ENCODE measurements around the gene SLC17A9.

Gene SLC17A9

GRCh38 chr20:62978561-62978943 lies 26.0 kb downstream of the SLC17A9 start:
- Histone ChIP-seq H3K14ac (ENCODE audit: low read length in 2 of 2) (no peak overlapping the region), H2BK120ac (ENCODE audit: low read depth, low read length) (no peak overlapping the region), H4K8ac (ENCODE audit: low read length) (no peak overlapping the region), H3K9ac (ENCODE audit: low read length) (no peak overlapping the region), H2BK5ac (ENCODE audit: low read depth, low read length, poor library complexity, severe bottlenecking) (no peak overlapping the region), H2AK5ac (ENCODE audit: low read length, severe bottlenecking) (no peak overlapping the region), H3K9me3 (ENCODE audit: control insufficient read depth, low read length) (no peaks in the 10 kb centered on the region), H3K4me1 (ENCODE audit: control insufficient read depth, insufficient read depth, low read depth, low read length) (no peaks in the 10 kb centered on the region), H2BK12ac (ENCODE audit: low read length in 2 of 2) (no peak overlapping the region), H3K4me3 (ENCODE audit: insufficient read depth in 1 of 2, low read depth in 1 of 2, low read length in 2 of 2) (no peak overlapping the region), H2AFZ (ENCODE audit: low read depth, low read length) (no peak overlapping the region), H3K27ac (ENCODE audit: low read length, poor library complexity, severe bottlenecking) (no peak overlapping the region), H3K4me2 (ENCODE audit: low read length, poor library complexity, severe bottlenecking) (no peak overlapping the region), H3K79me1 (replicated peaks; ENCODE audit: low read length, poor library complexity, severe bottlenecking) (no peaks in the 10 kb centered on the region), H3K23ac (ENCODE audit: low read length in 2 of 2) (no peak overlapping the region), H2BK15ac (ENCODE audit: low read depth, poor library complexity, severe bottlenecking) (no peak overlapping the region), H4K91ac (ENCODE audit: low read length) (no peak overlapping the region), H3K27me3 (ENCODE audit: control insufficient read depth in 1 of 2, insufficient read depth in 1 of 2, low read length in 2 of 2) (peaks cover 92 to 93% of the 10 kb centered on the region in 2 experiments), H3K36me3 (ENCODE audit: control insufficient read depth in 1 of 2, insufficient read depth in 2 of 2, low read depth in 1 of 2, low read length in 2 of 2) (no peaks in the 10 kb centered on the region), H3K4ac (ENCODE audit: low read depth in 1 of 2, low read length in 2 of 2) (no peak overlapping the region), H3K18ac (ENCODE audit: low read depth in 1 of 2, low read length in 2 of 2) (no peak overlapping the region)
- WGBS, result 80% methylated on average over 13 of the region's 13 CpGs
- no peak for DNase-seq

DNA sequence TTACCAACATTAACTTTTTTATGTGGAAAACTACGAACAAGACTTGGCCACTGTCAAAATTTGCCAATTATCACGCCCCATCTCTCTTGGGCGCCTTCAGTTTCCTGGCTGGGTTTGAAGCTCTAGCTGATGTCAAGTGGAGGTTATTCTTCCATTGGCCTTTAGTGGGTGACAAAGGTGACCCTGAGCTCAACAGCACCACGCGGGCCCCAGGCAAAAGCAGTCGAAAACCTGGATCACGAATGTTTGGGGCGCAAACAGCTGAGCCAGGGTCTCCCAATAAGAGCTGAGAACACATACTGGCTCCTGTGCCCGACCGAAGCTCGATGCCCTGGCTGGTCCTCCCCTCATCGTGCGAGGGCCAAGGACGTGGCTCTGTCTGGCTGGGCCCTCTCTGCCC lies 26.8 kb downstream of the SLC17A9 start:
- 88% methylated on average over 14 of the region's 14 CpGs for WGBS
- Histone ChIP-seq H3K4ac (ENCODE audit: low read depth in 1 of 2, low read length in 2 of 2) (no peak overlapping the region), H2BK5ac (ENCODE audit: low read depth, low read length, poor library complexity, severe bottlenecking) (no peak overlapping the region), H4K91ac (ENCODE audit: low read length) (no peak overlapping the region), H4K8ac (ENCODE audit: low read length) (no peak overlapping the region), H3K14ac (ENCODE audit: low read length in 2 of 2) (no peak overlapping the region), H3K9me3 (ENCODE audit: control insufficient read depth, low read length) (no peaks in the 10 kb centered on the region), H2AFZ (ENCODE audit: low read depth, low read length) (no peak overlapping the region), H3K9ac (ENCODE audit: low read length) (no peak overlapping the region), H3K4me1 (ENCODE audit: control insufficient read depth, insufficient read depth, low read depth, low read length) (no peaks in the 10 kb centered on the region), H2BK120ac (ENCODE audit: low read depth, low read length) (no peak overlapping the region), H3K4me2 (ENCODE audit: low read length, poor library complexity, severe bottlenecking) (no peak overlapping the region), H2BK12ac (ENCODE audit: low read length in 2 of 2) (no peak overlapping the region), H3K27ac (ENCODE audit: low read length, poor library complexity, severe bottlenecking) (no peak overlapping the region), H3K36me3 (ENCODE audit: control insufficient read depth in 1 of 2, insufficient read depth in 2 of 2, low read depth in 1 of 2, low read length in 2 of 2) (no peaks in the 10 kb centered on the region), H3K18ac (ENCODE audit: low read depth in 1 of 2, low read length in 2 of 2) (no peak overlapping the region), H3K4me3 (ENCODE audit: insufficient read depth in 1 of 2, low read depth in 1 of 2, low read length in 2 of 2) (peak overlapping the region in 1 of 2 experiments; percentile 4), H3K23ac (ENCODE audit: low read length in 2 of 2) (no peak overlapping the region), H2BK15ac (ENCODE audit: low read depth, poor library complexity, severe bottlenecking) (no peak overlapping the region), H3K79me1 (replicated peaks; ENCODE audit: low read length, poor library complexity, severe bottlenecking) (no peaks in the 10 kb centered on the region), H3K27me3 (ENCODE audit: control insufficient read depth in 1 of 2, insufficient read depth in 1 of 2, low read length in 2 of 2) (peaks cover 90 to 94% of the 10 kb centered on the region in 2 experiments), H2AK5ac (ENCODE audit: low read length, severe bottlenecking) (no peak overlapping the region)
- DNase-seq, result no peak

- Histone ChIP-seq H2BK5ac (ENCODE audit: low read depth, low read length, poor library complexity, severe bottlenecking) (no peak overlapping the region), H2BK120ac (ENCODE audit: low read depth, low read length) (no peak overlapping the region), H3K4ac (ENCODE audit: low read depth in 1 of 2, low read length in 2 of 2) (no peak overlapping the region), H3K4me3 (ENCODE audit: insufficient read depth in 1 of 2, low read depth in 1 of 2, low read length in 2 of 2) (no peak overlapping the region), H3K14ac (ENCODE audit: low read length in 2 of 2) (no peak overlapping the region), H3K27me3 (ENCODE audit: control insufficient read depth in 1 of 2, insufficient read depth in 1 of 2, low read length in 2 of 2) (peaks cover 89 to 94% of the 10 kb centered on the region in 2 experiments), H3K36me3 (ENCODE audit: control insufficient read depth in 1 of 2, insufficient read depth in 2 of 2, low read depth in 1 of 2, low read length in 2 of 2) (no peaks in the 10 kb centered on the region), H2BK15ac (ENCODE audit: low read depth, poor library complexity, severe bottlenecking) (no peak overlapping the region), H2AFZ (ENCODE audit: low read depth, low read length) (no peak overlapping the region), H3K27ac (ENCODE audit: low read length, poor library complexity, severe bottlenecking) (no peak overlapping the region), H3K18ac (ENCODE audit: low read depth in 1 of 2, low read length in 2 of 2) (no peak overlapping the region), H3K9ac (ENCODE audit: low read length) (no peak overlapping the region), H3K9me3 (ENCODE audit: control insufficient read depth, low read length) (no peaks in the 10 kb centered on the region), H3K4me2 (ENCODE audit: low read length, poor library complexity, severe bottlenecking) (no peak overlapping the region), H4K8ac (ENCODE audit: low read length) (no peak overlapping the region), H3K4me1 (ENCODE audit: control insufficient read depth, insufficient read depth, low read depth, low read length) (no peaks in the 10 kb centered on the region), H3K79me1 (replicated peaks; ENCODE audit: low read length, poor library complexity, severe bottlenecking) (no peaks in the 10 kb centered on the region), H3K23ac (ENCODE audit: low read length in 2 of 2) (no peak overlapping the region), H2AK5ac (ENCODE audit: low read length, severe bottlenecking) (no peak overlapping the region), H2BK12ac (ENCODE audit: low read length in 2 of 2) (no peak overlapping the region), H4K91ac (ENCODE audit: low read length) (no peak overlapping the region)
- WGBS, result 62% methylated on average over 19 of the region's 19 CpGs
- no peak for DNase-seq
Measured at GRCh38 chr20:62979876-62980373, 27.4 kb downstream of the SLC17A9 start.

DNA sequence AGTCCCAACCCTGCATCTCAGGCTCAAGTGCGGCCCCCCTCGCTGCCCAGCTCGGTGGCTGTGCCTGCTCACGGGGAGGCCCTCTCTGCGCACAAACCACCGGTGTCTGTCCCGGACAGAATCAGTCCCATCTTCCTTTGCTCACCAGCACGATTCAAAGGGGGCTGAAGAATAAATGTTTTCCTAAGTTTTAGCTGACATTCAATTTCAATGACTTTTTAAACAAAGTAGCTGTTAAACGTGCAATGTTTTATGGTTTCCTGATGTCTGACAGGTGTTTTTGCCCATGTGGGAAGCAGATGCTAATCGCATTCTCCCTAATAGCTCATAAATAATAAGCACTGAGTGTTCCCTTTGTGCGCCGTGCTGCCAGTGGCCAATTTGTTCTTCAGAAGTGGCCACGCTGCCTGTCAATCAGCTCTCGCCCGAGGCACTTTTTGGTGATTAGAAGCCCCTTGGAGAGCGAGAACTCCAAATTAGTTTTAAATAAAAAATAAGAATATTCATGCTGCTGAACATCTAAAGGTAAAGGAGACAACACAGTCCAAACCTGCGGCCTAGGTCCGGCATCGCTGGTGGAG lies 28.0 kb downstream of the SLC17A9 start:
- no peak overlapping the region for H2BK15ac ChIP-seq (ENCODE audit: low read depth, poor library complexity, severe bottlenecking)
- no peak overlapping the region for H2BK12ac ChIP-seq (ENCODE audit: low read length in 2 of 2)
- no peak overlapping the region for H3K4ac ChIP-seq (ENCODE audit: low read depth in 1 of 2, low read length in 2 of 2)
- H3K79me1 ChIP-seq (replicated peaks; ENCODE audit: low read length, poor library complexity, severe bottlenecking), result no peaks in the 10 kb centered on the region
- H3K14ac ChIP-seq (ENCODE audit: low read length in 2 of 2), result no peak overlapping the region
- H2BK120ac ChIP-seq (ENCODE audit: low read depth, low read length), result no peak overlapping the region
- no peak overlapping the region for H2AFZ ChIP-seq (ENCODE audit: low read depth, low read length)
- H3K4me2 ChIP-seq (ENCODE audit: low read length, poor library complexity, severe bottlenecking), result no peak overlapping the region
- H3K9me3 ChIP-seq (ENCODE audit: control insufficient read depth, low read length), result no peaks in the 10 kb centered on the region
- H3K27ac ChIP-seq (ENCODE audit: low read length, poor library complexity, severe bottlenecking), result no peak overlapping the region
- no peak overlapping the region for H3K18ac ChIP-seq (ENCODE audit: low read depth in 1 of 2, low read length in 2 of 2)
- H3K23ac ChIP-seq (ENCODE audit: low read length in 2 of 2), result no peak overlapping the region
- WGBS, result 78% methylated on average over 18 of the region's 19 CpGs
- no peak overlapping the region for H2AK5ac ChIP-seq (ENCODE audit: low read length, severe bottlenecking)
- no peak overlapping the region for H4K91ac ChIP-seq (ENCODE audit: low read length)
- H2BK5ac ChIP-seq (ENCODE audit: low read depth, low read length, poor library complexity, severe bottlenecking), result no peak overlapping the region
- no peaks in the 10 kb centered on the region for H3K4me1 ChIP-seq (ENCODE audit: control insufficient read depth, insufficient read depth, low read depth, low read length)
- H4K8ac ChIP-seq (ENCODE audit: low read length), result no peak overlapping the region
- H3K27me3 ChIP-seq (ENCODE audit: control insufficient read depth in 1 of 2, insufficient read depth in 1 of 2, low read length in 2 of 2), result peaks cover 85 to 94% of the 10 kb centered on the region in 2 experiments
- no peak for DNase-seq
- H3K4me3 ChIP-seq (ENCODE audit: insufficient read depth in 1 of 2, low read depth in 1 of 2, low read length in 2 of 2), result no peak overlapping the region
- H3K36me3 ChIP-seq (ENCODE audit: control insufficient read depth in 1 of 2, insufficient read depth in 2 of 2, low read depth in 1 of 2, low read length in 2 of 2), result no peaks in the 10 kb centered on the region
- no peak overlapping the region for H3K9ac ChIP-seq (ENCODE audit: low read length)
